Lung (tissue), 12 donors: ENCODE data around the gene ATP5ME. TPM values are rescaled to one million over a fixed set of nuclear protein-coding genes. Genes with fewer than 3 reads are reported as not detected.

ENCODE experiments used
- ATAC-seq: fragments of 200-7000 bp; cut with Tn5 transposase; one replicate; pipeline ENCODE4 v1.9.1; 2020; ENCODE audit warnings: moderate number of reproducible peaks; ENCODE audit not compliant: insufficient read depth, low FRiP score
- DNase-seq, 3 donors: peaks; one replicate each; pipeline ENCODE4 v3.0.0-alpha.2; 2013 to 2017
- H3K27ac ChIP-seq, 2 donors: one replicate each; pipeline ENCODE4 v1.5.1; 2013; ENCODE audit warnings: mild to moderate bottlenecking in 2 of 2, moderate library complexity in 2 of 2, control low read depth in 1 of 2, inconsistent platforms in 1 of 2, low read depth in 1 of 2, low read length in 1 of 2
- H3K27me3 ChIP-seq, 3 donors: one replicate each; pipeline ENCODE4 v1.5.1; 2013; ENCODE audit warnings: low read length in 2 of 3; ENCODE audit not compliant: control insufficient read depth in 3 of 3, insufficient read depth in 3 of 3
- H3K36me3 ChIP-seq, 4 donors: one replicate each; pipeline ENCODE4 v1.5.1; 2013; ENCODE audit warnings: low read length in 4 of 4, mild to moderate bottlenecking in 1 of 4, moderate library complexity in 1 of 4; ENCODE audit not compliant: control insufficient read depth in 4 of 4, insufficient read depth in 4 of 4
- H3K4me1 ChIP-seq, 5 donors: one replicate each; pipeline ENCODE4 v1.5.1; 2013; ENCODE audit warnings: low read length in 5 of 5, mild to moderate bottlenecking in 2 of 5, moderate library complexity in 1 of 5; ENCODE audit not compliant: control insufficient read depth in 5 of 5, insufficient read depth in 5 of 5
- H3K4me3 ChIP-seq: one replicate; pipeline ENCODE4 v1.5.1; 2013; ENCODE audit warnings: mild to moderate bottlenecking, control low read depth, moderate library complexity
- H3K9ac ChIP-seq, 2 donors: one replicate each; pipeline ENCODE4 v1.5.1; 2013; ENCODE audit warnings: low read length in 2 of 2, control low read depth in 1 of 2; ENCODE audit not compliant: insufficient read depth in 1 of 2
- H3K9me3 ChIP-seq, 4 donors: one replicate each; pipeline ENCODE4 v1.5.1; 2013; ENCODE audit warnings: low read length in 3 of 4, mild to moderate bottlenecking in 1 of 4, moderate library complexity in 1 of 4; ENCODE audit not compliant: control insufficient read depth in 4 of 4, insufficient read depth in 3 of 4
- WGBS, 2 donors: extraction: QIAGEN DNeasy Blood & Tissue Kit; methylation state at CpG; one replicate each; pipeline ENCODE4 v1.1.7; 2013; 5-methylcytosine and 5-hydroxymethylcytosine counted together
- polyA plus RNA-seq, 2 donors: library from polyadenylated mRNA; stranded (reverse); fragments of 200-250 nt; gene quantifications; one replicate each; pipeline ENCODE4 v1.2.1, GENCODE V29; 2013
- total RNA-seq, 2 donors: library from RNA; depleted of rRNA in 1 of 2; stranded (reverse); fragments of >200 nt in 1 of 2; gene quantifications; one replicate each; pipeline ENCODE4 v1.2.1, GENCODE V29; 2014 to 2021
- TF ChIP-seq, protein P1 (sequence below): IDR thresholded peaks from 2 replicates; pipeline ENCODE4 v1.5.1; 2012; ENCODE audit warnings: mild to moderate bottlenecking; ENCODE audit errors: control extremely low read depth, extremely low read depth
- donor health status: control.
- donor health status: control.
- donor health status: Bipolar disorder and iron deficiency.
- donor health status: healthy.
- donor health status: DM: yes; HTN: yes; CAD: no.

The ATP5ME gene
- total and polyA plus RNA-seq, 4 donors, result 161 to 997 (median 262) TPM

DNA sequence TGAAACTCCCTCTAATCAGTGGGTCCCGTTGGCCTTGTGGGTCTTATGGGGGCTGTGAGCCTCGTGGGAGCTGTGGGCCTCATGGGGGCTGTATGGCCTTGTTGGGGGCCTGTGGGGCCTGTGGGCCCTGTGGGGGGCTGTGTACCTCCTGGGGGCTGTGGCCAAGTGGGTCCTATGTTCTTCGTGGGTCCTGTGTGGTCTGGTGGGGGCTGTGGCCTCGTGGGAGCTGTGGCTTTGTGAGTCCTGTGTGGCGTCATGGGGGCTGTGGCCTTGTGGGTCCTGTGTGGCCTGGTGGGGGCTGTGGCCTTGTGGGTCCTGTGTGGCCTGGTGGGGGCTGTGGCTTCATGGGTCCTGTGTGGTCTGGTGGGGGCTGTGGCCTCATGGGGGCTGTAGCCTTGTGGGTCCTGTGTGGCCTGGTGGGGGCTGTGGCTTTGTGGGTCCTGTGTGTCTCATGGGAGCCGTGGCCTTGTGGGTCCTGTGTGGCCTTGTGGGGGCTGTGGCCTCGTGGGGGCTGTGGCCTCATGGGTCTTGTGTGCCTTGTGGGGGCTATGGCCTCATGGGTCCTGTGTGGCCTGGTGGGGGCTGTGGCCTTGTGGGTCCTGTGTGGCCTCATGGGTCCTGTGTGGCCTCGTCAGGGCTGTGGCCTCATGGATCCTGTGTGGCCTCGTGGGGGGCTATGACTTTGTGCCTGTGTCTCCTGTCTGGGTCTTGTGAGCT, 39.0 kb upstream of the ATP5ME start:
- H3K36me3 ChIP-seq, result peaks cover 0 to 5% (median 2%) of the 10 kb centered on the region in 4 donors
- H3K9ac ChIP-seq, result no peak overlapping the region
- ATAC-seq, result no peak
- TF ChIP-seq, protein P1, sequence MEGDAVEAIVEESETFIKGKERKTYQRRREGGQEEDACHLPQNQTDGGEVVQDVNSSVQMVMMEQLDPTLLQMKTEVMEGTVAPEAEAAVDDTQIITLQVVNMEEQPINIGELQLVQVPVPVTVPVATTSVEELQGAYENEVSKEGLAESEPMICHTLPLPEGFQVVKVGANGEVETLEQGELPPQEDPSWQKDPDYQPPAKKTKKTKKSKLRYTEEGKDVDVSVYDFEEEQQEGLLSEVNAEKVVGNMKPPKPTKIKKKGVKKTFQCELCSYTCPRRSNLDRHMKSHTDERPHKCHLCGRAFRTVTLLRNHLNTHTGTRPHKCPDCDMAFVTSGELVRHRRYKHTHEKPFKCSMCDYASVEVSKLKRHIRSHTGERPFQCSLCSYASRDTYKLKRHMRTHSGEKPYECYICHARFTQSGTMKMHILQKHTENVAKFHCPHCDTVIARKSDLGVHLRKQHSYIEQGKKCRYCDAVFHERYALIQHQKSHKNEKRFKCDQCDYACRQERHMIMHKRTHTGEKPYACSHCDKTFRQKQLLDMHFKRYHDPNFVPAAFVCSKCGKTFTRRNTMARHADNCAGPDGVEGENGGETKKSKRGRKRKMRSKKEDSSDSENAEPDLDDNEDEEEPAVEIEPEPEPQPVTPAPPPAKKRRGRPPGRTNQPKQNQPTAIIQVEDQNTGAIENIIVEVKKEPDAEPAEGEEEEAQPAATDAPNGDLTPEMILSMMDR, result no peak
- H3K4me1 ChIP-seq, result peaks cover 4 to 11% (median 5%) of the 10 kb centered on the region in 5 donors
- DNase-seq, result no peak
- no peak overlapping the region for H3K4me3 ChIP-seq
- no peaks in the 10 kb centered on the region for H3K9me3 ChIP-seq
- no peaks in the 10 kb centered on the region for H3K27me3 ChIP-seq
- H3K27ac ChIP-seq, result no peak overlapping the region
- WGBS, 2 donors, result 81 to 86% methylated on average over 9 of the region's 9 CpGs

DNA sequence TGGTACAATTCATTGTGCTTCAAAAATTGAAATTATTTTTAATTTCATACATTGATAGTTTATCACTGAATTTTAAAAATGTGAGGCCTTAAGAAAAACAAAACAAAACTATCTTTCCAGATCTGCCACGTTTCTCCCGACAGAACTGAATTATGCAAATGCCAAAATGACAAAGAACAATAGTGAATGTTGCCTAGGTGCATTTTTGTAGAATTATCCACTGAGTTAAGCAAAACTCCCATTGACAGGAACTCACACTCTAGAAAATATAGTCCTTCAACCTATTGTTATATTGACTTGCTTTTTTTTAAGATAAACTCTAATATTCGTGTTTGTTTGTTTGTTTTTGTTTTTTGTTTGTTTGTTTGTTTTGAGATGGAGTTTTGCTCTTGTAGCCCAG, 38.0 kb upstream of the ATP5ME start:
- peaks cover 0 to 5% (median 2%) of the 10 kb centered on the region in 4 donors for H3K36me3 ChIP-seq
- 67 to 83% methylated on average over 3 of the region's 3 CpGs for WGBS, 2 donors
- H3K27ac ChIP-seq, result no peak overlapping the region
- H3K4me1 ChIP-seq, result peaks cover 1 to 14% (median 8%) of the 10 kb centered on the region in 5 donors
- TF ChIP-seq, protein P1, result no peak
- H3K4me3 ChIP-seq, result no peak overlapping the region
- H3K27me3 ChIP-seq, result no peaks in the 10 kb centered on the region
- no peak overlapping the region for H3K9ac ChIP-seq
- no peaks in the 10 kb centered on the region for H3K9me3 ChIP-seq
- DNase-seq, result no peak
- ATAC-seq, result no peak

DNA sequence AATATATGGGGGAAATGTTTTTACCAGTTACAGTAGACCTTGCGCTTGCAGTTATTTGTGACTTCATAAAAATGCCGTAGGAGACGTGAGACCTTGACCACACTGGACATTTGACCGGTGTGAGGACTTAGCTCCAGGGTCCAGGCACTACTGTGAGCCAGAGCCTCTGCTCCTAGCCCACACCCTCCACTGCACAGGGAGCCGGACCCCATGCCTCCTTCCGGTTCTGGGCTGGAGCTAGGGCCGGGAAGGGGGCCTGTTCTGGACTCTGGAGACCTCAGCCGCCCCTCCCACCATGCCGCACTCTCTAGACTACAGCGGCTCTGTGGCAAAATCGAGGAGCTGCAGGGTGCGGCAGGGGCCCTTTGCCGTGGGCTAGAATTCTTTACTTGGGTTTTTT, 36.8 kb upstream of the ATP5ME start:
- ATAC-seq (no peak), DNase-seq (no peak)
- WGBS, 2 donors, result 90 to 96% methylated on average over 13 of the region's 13 CpGs
- H3K4me1 ChIP-seq, result peaks cover 6 to 18% (median 11%) of the 10 kb centered on the region in 5 donors
- no peak overlapping the region for H3K4me3 ChIP-seq
- no peaks in the 10 kb centered on the region for H3K9me3 ChIP-seq
- no peaks in the 10 kb centered on the region for H3K27me3 ChIP-seq
- H3K9ac ChIP-seq, result no peak overlapping the region
- no peak overlapping the region for H3K27ac ChIP-seq
- TF ChIP-seq, protein P1, result no peak
- peaks cover 0 to 5% (median 2%) of the 10 kb centered on the region in 4 donors for H3K36me3 ChIP-seq
